ENCODE results near the gene RNFT2.
"Not testable (repeated sequence)": the region's sequence is repeated elsewhere in the genome, so short reads cannot be mapped to it uniquely, and the experiment has no call there.

Gene RNFT2

DNA sequence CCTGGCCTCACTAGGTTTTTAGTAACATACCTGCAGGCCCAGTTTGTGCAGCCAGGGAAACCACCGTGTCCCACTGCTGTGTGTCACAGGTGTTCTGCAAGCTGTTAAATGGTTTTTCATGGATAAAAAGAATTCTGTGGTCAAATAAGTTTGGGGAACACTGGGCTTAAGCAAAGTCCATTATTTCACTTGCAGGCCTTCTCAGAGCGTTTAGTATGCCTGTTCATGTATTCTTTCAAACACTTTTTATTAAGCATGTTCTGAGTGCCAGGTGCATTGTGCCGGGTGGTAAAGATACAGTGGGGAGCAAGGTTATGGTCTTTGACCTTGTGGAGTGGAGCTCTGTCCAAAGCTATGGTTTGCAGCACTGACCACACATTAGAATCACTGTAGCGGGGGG, 7.4 kb downstream of the RNFT2 start:
- DNase-seq: no peak

DNA sequence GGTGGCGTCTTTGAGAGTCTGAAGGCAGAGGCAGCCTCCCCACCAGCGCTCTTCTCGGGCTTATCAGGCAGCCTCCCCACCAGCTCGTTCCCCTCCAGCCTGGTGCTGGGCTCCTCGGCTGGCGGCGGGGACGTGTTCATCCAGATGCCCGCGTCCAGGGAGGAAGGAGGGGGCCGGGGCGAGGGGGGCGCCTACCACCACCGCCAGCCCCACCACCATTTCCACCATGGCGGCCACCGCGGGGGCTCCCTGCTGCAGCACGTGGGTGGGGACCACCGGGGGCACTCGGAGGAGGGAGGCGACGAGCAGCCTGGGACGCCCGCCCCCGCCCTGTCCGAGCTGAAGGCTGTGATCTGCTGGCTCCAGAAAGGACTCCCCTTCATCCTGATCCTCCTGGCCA, 11.8 kb downstream of the RNFT2 start:
- DNase-seq: no peak

GRCh38 chr12:116750298-116750697, 12.2 kb downstream of the RNFT2 start:
- DNase-seq: no peak

- DNase-seq: not testable (repeated sequence)
These were observed 16.0 kb downstream of the RNFT2 start for GRCh38 chr12:116754097-116754496.

DNA sequence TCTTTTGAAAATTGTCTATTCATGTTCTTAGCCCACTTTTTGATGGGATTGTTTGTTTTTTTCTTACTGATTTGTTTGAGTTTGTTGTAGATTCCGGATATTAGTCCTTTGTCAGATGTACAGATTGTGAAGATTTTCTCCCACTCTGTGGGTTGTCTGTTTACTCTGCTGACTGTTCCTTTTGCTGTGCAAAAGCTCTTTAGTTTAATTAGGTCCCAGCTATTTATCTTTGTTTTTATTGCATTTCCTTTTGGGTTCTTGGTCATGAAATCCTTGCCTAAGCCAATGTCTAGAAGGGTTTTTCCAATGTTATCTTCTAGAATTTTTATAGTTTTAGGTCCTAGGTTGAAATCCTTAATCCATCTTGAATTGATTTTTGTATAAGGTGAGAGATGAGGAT, 16.7 kb downstream of the RNFT2 start:
- not testable (repeated sequence) for DNase-seq

DNA sequence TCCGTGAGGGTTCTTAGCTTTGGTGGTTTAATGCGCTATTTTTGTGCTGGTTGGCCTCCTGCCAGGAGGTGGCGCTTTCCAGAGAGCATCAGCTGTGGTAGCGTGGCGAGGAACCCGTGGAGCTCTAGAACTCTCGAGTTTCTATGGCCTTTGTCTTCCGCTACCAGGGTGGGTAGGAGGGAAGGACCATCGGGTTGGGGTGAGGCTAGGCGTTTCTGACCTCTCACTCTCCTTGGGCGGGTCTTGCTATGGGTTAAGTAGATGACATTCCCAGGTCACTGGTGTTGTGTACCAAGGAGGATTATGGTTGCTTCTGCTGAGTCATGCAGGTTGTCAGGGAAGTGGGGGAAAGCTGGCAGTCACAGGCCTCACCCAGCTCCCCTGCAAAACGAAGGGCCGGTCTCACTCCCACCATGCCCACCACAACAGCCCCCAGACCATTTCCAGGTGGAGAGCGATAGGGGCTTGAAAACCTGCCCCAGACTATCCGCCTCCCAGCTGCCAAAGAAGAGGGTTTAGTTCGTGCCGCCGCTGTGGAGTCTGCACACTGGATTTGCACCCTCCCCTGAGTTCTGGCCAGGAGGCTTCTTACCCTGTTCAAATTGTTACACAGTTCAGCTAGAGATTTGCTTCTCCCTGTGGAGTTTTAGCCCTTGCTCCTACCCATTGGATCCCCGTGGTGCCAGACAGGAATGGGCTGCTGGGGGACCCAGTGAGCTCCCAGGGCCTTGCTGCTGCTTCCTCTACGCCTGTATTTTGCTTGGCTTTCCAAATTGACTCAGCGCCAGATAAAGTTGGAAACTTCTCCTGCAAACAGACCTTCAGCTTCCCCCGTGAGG, 21.9 kb downstream of the RNFT2 start:
- no peak for DNase-seq

GRCh38 chr12:116760622-116761020, 22.5 kb downstream of the RNFT2 start:
- DNase-seq: no peak

DNA sequence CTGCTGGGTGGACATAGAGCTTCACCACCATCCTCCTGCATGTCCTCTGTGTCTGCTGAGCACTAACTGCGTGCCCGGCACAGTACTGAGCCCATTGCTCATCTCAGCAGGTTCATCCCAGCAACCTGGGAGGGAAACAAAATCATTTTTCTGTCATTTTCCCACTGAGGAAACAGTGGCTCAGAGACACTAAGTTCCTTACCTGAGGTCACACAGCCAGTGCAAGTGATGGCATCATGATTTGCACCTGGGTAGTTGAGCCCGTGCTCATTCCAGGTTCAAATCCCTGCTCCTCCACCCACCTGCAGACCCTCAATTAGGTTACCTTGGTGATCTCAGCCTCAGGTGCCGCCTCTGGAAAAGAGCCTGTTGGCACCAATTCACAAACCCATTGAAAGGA, 23.4 kb downstream of the RNFT2 start:
- no peak for DNase-seq

DNA sequence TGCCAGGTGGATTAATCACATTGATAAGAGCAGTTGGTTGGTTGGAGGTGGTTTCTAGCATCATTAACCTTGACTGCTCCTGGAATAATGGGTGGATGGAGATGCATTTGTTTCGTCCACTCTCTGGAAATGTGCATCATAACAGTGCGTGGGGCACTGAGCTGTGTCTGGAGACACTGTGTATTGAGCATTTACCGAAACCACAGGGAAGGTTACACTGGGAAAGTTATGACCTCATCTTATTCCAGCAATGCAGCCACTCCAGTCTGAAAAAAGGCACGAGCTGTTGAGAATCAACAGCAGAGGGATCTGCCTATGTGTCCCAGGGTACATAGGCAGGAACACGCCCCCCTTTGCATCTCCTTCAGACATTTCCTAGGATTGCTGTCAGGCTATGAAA, 27.2 kb downstream of the RNFT2 start:
- no peak for DNase-seq

GRCh38 chr12:116766285-116766684, 28.2 kb downstream of the RNFT2 start:
- DNase-seq: no peak

DNA sequence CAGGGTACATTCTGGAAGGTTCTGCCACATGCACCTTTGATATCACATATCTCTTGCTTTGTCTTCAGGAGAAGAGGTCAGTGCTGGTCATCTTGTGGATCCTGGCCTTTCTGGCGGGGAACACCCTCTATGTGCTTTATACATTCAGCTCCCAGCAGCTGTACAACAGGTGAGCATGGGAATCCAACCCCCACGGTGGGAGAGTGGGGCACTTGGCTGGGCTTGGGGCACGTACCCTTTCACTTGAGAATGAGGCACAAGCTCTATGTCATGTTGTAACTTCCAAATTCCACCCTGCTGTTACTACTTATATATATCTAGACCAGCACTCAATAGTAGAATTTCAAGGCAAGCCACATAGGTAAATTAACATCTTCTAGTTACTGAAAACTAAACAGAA, 28.6 kb downstream of the RNFT2 start:
- no peak for DNase-seq

DNA sequence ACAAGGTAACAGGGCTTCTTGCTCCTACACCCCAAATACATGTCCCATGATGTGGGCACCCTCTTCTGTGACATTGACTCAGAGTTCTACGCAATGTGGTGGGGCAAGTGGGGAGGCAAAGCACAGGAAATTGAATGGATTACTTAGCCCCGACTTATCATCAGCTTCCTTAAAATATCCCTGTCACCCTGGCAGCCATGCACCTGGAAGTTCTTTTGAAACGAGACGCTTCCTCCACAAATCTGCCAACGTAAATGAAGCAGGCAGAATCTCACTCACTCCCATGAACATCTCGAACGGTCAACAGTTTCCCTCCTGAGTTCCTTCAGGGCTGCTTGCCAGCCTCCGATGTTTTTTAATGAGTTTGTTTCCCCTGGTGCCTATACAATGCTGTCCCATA, 33.5 kb downstream of the RNFT2 start:
- no peak for DNase-seq

- DNase-seq: no peak
These were observed 35.2 kb downstream of the RNFT2 start for GRCh38 chr12:116773276-116773731.

DNA sequence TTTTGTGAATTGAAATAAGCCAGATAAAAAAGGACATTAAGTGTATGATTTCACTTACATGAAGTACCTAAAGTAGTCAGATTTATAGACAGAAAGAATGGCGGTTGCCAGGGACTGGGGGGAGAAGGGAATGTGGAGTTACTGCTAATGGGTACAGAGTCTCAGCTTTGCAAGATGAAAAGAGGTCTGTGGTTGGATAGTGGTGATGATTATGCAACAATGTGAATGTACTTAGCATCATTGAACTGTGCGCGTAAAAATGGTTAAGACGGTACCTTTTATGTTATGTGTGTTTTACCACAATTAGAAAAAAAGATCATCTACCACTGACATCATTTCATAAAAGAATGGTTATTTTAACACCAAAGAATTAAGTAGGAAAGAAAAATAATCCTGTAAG, 35.9 kb downstream of the RNFT2 start:
- DNase-seq: no peak

GRCh38 chr12:116777245-116777644, 39.1 kb downstream of the RNFT2 start:
- DNase-seq: no peak

GRCh38 chr12:116779597-116779996, 41.5 kb downstream of the RNFT2 start:
- no peak for DNase-seq

DNA sequence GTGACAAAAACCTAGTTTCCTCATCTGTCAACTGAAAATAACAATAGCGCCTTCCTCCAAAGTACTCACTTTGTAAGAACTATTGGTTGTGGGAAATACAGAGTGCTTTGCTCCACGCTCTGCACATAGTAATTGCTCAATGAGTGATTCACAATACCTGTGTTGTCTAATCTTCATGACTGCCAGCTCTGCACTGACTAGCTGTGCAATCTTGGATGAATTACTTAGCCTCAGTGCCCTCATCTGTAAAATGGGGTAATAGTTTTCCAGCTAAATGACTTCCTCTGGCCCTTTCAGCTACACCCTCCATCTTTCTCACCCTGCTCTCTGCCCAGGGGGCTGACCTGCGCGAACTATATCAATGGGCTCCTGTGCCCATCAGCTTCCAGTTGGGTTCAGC, 42.8 kb downstream of the RNFT2 start:
- DNase-seq: no peak

- no peak for DNase-seq
These were observed 45.6 kb downstream of the RNFT2 start for GRCh38 chr12:116783525-116784237.

GRCh38 chr12:116784238-116784612, 46.1 kb downstream of the RNFT2 start:
- DNase-seq: no peak

GRCh38 chr12:116789562-116789961, 51.4 kb downstream of the RNFT2 start:
- DNase-seq: not testable (repeated sequence)

GRCh38 chr12:116790066-116790465, 52.0 kb downstream of the RNFT2 start:
- no peak for DNase-seq

DNA sequence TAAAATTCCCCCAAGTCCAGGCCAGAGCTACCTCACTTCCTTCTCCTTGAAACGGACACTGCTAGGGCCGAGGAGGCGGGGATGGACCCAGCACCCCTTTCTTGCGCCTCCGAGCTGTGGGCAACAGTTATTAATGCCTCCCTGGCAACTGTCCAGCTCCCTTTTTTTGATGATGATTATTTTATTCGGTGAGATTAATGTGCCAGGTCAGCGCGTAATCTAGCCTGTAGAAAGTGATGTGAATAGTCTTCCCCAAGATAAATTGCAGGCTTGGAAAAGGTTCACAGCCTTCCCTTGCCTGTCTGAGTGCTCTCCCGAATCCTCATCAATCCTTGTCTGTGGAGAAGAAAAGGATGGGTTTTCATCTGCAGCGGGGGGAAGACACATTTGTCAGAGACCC, 54.3 kb downstream of the RNFT2 start:
- no peak for DNase-seq

GRCh38 chr12:116794725-116795124, 56.6 kb downstream of the RNFT2 start:
- DNase-seq: no peak

DNA sequence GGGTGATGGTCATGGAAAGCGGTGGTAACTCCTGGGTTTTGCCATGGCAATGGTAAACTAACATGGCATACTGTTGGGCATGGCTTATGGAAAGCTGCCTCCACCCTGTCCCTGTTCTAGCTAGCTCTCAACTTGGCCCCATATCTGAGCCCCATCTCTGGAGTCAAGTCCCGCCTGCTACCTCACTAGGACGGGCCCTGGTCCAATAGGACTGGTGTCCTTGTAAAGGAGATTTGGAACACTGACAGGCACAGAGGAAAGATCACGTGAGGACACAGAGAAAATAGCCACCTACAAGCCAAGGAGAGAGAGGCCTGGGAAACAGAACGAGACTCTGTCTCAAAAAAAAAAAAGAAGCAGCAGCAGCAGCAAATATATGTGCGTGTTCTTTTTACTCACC, 59.8 kb downstream of the RNFT2 start:
- no peak for DNase-seq
